Pulmonary artery endothelial cell (primary cell): ENCODE measurements around the gene PARD3. TPM values are rescaled to one million over a fixed set of nuclear protein-coding genes. Genes with fewer than 3 reads are reported as not detected.
"Not testable (repeated sequence)": the region's sequence is repeated elsewhere in the genome, so short reads cannot be mapped to it uniquely, and the experiment has no call there.

Source experiments
- DNase-seq: peaks from one replicate; pipeline ENCODE4 v3.0.0-alpha.2; 2011; ENCODE audit warnings: low read depth, low spot score
- total RNA-seq: library from RNA; depleted of rRNA; stranded (reverse); fragments of >200 nt; gene quantifications from 2 replicates; pipeline ENCODE4 v1.2.3, GENCODE V29; 2014

The PARD3 gene
- total RNA-seq, 1 donor from 2014 or later: 34.8 TPM

DNA sequence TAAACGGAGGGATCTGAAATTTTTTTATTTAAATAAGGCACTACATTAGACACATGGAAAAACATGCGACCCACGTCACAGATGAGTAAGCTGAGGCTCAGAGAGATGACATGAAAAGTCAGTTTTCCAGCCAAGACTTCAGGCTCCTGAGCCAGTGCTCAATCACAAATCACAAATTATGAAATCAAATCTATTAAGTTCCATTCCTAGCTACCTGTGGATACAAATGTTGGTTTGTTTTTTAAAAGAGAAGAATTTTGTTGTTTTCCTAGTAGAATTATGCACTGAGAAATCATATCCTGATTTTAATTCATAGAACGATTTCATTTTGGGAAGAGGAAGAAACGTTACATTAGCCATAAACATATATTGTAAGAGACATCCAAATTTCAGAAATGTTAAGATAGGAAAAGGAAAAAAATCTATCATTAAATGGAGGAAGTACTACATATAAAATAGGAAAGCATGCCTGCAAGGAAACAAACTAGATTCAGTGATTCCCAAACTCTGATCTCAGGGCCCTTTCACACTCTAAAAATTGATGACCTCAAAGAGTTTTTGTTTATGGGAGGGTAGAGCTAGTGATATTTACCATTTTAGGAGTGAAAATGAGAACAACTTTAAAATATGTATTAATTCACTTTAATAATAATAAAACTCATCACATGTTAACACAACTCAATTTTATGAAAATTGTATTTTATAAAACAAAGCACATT lies 340.4 kb downstream of the PARD3 start:
- no peak for DNase-seq

DNA sequence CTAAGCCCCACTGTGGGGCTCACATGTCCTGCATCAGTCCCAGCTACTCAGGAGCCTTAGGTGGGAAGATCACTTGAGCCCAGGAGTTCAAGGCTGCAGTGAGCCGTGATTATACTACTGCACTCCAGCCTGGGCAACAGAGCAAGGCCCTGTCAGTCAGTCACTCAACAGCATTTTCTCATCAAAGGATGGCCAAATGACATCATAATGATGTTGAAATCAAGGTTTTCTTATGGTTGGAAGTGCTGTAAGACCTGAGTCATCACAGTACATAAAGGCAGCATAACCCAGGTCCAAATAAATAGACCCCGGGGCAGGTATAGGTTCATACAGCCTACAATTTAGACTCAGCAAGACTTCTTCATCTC lies 341.1 kb downstream of the PARD3 start:
- DNase-seq: no peak

DNA sequence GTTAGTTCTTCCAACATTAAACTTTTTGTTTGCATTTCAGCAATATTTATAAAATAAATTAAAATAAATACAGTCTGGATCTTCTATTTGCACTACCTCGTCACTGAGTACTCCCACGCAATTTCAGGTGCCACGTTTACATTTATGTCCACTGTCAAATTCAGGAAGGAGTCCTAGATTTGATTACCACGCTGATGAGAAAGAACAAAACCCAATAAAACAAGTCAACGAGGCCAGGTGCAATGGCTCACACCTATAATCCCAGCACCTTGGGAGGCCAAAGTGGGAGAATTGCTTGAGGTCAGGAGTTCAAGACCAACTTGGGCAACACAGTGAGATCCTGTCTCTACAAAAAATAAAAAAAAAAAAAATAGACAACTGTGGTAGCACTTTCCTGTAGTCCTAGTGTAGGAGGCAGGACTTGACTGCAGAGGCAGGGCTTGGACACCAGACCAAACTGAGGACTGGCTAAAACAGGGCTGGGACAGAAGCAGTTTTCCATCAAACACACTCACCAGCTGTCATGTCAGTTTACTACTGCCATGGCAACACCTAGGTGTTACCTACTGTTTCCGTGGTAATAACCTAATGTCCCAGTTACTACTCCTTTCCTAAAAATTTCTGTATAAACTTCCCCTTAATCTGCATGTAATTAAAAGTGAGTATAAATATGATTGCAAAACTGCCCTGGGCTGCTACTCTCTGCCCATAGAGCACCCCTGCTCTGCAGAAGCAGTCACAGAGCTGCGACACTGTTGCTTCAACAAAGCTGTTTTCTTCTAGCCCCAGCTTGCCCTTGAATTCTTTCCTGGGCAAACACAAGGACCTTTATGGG lies 341.7 kb downstream of the PARD3 start:
- DNase-seq: no peak

DNA sequence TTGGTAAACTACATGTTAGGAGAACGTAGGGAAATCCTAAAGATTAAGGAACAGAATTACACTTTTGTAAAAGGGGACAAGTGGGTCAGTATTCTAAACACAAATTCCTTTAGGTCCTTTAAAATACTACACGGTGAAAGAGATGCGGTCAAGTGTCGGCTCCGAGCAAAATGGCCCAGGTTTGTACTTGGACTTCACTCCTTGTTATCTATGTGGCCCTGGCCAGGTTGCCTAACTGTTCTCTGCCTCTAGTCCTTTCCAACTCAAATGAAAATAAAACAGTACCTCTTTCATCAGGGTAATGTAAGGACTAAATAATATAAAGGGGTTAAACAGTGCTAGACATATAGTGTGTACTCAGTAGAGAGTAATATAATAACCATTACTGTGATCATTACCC lies 344.8 kb downstream of the PARD3 start:
- DNase-seq: no peak

DNA sequence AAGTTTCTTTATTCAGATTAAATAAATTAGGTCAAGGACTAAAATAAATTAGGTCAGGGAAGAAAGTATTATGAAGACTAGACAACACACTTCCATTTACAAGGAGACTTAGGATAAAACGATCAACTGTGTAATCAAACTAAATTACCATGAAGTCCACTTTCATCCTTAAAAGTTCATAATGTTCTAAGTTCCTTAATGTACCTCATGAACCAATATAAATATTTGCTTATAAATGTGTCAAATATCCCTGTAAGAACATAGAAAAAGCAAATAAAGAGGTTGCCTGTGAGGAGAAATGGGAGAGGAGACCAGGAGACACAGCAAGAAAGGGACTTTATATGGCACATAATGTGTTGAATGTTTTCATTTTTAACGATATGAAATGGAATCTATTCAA lies 345.6 kb downstream of the PARD3 start:
- no peak for DNase-seq

DNA sequence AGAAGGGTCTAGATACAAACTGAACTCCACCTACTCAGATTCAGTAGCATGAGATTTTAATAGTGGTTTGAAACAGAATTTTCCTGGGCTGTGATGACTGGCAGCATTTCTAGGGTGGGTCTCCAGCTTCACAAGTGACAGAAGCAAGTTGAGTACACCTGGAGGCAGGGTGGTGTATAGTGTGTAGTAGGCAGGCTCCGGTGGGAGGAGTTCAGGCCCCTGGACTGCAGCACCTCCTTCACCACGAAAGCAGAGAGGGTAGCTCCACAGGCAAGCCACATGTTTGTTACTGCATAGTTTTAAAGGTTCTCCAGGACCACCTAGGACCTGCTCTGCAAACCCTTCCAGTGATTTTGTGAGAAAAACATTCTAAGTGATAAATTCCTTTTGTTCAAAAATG lies 347.2 kb downstream of the PARD3 start:
- no peak for DNase-seq

DNA sequence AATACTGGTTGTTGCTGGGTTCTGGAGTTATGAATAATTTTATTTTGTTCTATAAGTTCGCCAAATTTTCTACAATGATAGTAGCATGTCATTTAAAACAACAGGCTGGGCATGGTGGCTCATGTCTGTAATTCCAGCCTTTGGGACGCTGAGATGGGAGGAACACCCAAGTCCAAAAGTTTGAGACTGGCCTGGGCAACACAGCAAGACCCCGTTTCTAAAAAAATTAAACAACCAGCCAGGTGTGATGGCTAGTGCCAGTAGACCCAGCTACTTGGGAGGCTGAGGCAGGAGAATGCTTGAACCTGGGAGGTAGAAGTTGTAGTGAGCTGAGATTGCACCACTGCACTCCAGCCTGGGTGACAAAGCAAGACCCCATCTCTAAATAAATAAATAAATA lies 347.7 kb downstream of the PARD3 start:
- DNase-seq: no peak

DNA sequence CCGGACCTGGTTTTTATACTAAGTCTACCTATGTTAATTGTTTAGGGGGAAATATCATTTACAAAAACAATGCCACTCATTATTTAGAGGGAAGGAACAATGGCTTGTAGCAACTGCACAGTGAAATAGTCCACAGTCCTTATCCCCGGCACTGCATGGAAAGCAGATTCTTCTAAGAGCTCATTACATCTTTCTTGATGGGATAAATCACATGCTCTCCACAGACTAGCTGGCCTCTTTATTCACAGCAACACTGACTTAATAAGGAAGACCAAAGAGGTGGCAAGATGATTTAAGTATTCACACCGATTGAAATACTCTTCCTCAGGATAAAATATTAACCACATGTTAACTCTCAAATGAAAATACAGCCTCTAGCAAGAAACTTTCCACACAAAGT lies 349.4 kb downstream of the PARD3 start:
- DNase-seq: no peak

DNA sequence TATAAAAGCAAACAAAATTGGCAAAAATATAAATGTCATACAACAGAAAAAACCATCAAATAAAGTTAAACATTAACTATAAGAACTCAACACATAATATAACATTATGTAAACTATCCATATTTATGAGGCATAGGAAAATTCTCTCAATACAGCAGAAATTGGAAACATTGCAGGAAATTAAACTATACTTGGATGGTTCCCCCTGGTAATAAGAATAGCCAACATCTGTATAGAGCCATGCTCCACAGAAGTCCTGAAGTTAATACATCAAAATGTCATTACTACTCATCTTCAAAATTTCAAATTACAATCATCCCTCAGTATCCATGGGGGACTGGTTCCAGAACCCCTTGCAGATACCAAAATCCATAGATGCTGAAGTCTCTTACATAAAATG lies 350.5 kb downstream of the PARD3 start:
- DNase-seq: no peak

DNA sequence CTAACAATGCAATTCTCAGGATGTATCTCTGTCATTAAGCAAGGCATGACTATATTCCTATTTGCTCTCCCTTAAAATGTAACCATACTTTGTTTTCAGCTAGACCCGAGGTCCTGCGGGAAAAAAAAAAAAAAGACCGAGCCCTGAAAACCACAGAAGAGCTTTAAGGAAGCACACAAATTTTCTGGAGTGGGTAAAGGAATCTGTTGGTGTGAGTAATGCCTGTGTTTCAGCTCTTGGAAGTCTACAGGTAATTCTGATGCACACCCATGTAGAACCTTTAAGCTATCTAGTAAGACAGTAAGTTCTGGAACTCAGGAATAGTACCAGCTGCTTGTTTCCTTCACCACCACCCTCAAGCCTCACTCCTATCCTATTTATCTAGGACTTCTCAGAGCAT lies 351.1 kb downstream of the PARD3 start:
- no peak for DNase-seq

DNA sequence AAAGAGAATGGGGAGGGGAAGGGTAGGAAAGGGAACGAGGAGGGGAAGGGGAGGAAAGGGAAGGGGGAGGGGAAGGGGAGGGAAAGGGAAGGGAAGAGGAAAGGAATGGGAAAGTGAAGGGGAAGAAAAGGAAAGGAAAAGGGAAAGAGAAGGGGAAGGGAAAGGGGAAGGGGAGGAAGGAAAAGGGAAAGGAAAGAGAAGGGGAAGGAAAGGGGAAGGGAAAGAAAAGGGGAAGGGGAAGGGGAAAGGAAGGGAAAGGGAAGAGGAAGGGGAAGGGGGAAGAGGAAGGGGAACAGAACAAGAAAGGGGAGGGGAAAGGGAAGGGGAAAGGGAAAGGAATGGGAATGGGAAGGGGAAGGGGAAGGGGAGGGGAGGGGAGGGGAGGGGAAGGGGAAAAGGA lies 352.1 kb downstream of the PARD3 start:
- DNase-seq: no peak

DNA sequence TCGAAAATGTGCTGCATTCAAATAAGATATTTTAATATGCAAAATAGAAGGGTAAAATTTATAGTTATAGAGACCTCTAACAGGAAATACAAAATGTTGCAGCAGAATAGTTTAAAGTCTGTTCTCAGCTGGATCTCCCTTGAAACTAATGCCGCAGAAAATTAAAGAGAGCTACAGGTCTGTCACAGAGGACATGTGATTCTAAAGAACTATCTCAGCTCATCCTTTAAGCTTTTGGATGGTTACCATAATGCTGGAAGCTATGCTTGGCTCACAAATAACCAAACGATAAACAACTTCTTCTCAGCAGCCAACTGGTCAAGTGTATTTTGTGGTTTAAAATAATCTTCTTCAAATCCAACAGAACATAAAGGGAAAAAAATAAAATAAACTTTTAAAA lies 353.0 kb downstream of the PARD3 start:
- DNase-seq: no peak

DNA sequence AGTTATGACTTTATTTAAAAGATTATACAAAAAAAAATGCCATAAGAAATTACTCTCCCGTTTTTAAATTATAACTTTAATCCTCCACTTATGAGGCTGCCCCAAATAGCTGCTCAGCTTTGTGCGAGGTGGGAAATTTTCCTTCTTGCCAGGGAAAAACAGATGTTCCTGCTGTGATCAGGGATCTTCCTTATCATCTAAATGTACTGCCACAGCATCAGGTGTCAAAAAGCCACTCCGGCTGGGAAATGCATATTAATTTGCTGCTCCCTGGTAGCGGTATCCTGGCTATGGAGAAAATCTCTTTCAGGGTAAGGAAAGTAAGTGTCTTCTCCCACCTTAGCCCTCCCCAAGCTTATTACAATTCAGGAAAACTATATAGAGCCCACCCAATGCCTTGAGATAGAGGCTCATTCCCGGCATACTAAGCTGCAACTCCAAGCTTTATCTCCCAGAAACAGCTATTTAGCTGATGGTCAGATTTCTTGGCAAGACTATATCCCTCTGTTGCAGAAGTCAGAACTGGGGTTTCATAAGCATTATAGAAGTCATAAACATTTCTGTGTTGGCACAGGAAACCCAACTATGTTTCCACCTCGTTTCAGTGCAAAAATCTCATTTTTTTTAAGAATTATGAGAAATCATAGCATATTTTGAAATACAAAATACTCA lies 360.4 kb downstream of the PARD3 start:
- no peak for DNase-seq

DNA sequence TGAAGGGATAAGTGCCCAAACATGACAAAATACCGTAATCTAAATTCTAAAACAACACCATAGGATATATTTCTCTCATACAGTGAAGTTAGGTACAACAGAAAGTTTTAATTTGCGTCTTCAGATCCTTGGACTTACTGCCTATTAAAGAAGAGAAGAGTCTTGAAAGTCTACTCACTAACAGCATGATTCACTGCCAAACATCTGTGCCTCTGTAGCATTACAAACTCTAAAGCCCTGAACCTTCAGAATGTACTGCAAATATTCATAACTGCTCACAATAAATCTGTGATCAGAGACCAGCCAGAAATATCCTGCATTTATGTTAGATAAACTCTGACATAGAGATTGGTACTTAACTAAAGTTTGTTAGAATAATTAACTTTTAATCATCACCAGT lies 365.3 kb downstream of the PARD3 start:
- no peak for DNase-seq

DNA sequence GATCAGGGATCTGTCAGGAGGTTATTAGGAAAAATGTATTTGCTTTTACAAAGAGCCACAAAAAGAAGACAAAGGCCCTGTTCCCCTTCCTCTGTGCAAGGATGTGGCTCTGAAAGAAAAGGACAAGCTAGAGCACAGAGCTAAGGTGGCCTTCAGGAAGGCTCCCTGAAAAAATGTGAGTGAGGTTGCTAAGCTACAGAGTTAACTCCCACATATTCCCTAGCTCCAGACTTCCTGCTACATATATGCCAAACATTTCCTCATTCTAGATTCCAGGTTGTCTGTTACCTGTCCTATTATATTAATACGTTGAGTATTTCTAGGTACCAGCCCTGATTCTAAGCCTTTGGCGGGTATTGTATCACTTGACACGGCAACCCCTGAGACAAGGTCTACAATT lies 369.0 kb downstream of the PARD3 start:
- no peak for DNase-seq

DNA sequence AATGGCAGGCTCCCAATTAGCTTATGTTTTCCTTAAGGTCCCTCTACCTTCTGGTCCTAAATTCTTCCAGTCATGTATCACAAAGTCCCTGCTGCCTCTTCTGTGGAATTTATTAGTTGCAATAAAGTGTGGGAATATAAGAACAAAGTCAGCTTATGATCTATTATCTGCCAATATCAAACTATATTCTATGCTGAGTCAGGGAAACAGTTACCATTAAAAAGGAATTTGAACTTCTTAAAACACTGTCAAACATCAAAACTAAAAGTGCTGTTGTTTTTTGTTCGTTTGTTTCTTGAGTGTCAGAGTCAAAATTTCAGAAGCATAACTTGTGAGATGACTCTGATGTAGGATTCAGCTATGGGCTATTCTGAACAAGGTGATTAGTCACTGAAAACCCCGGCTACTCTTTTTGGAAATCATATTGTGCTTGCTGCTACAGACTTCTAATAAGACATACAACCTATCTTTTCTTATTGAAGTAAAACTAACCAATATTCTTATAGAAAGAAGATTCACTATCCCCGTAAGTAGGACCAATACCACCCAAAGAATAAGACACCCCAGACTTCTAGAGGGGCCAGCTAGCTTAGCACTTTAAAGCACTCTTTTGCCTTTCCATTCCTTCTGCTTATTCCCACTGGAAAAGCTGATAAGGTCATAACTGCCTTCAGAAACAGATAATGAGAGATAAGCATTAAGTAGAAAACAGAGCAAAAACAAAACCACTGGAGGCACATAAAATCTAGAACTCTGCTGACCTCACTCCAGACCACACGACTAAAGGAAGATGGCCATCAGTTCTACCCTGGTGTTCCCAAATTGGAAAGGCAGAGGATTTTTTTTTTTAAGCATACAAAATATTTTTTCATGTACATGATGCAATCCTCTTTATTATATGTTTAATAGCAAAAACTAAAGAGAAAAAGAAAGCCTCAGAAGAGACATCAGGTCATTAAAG lies 370.6 kb downstream of the PARD3 start:
- DNase-seq: no peak

DNA sequence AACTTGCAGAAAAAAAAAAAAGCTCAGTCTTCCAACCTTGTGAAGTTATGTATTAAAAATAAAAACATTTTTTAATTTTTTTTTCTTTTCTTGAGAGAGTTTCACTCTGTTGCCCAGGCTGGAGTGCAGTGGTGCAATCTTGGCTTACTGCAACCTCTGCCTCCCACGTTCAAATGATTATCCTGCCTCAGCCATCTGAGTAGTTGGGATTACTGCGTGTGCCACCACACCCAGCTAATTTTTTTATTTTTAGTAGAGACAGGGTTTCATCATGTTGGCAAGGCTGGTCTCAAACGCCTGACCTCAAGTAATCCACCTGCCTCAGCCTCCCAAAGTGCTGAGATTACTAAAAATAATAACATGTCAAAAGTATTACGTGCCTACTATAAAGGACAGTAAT lies 375.7 kb downstream of the PARD3 start:
- not testable (repeated sequence) for DNase-seq

DNA sequence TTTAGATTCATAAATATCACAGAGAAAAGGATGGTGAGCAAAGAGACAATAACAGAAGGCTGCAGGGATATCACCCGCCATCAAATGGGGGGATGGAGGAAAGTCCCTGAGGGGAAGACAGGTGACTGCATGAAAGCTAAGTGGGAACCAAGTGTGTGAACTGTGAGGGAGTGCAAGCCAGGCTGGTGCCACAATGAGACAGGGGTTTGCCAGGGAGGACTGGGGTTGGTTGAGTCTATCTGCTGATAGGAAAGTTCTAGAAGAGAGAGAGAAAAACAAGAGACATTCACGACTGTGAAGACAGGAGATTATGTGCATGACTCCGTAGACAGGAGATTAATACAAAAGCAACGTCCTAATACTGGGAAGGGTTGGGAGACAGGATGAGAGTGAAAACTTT lies 376.4 kb downstream of the PARD3 start:
- DNase-seq: no peak

DNA sequence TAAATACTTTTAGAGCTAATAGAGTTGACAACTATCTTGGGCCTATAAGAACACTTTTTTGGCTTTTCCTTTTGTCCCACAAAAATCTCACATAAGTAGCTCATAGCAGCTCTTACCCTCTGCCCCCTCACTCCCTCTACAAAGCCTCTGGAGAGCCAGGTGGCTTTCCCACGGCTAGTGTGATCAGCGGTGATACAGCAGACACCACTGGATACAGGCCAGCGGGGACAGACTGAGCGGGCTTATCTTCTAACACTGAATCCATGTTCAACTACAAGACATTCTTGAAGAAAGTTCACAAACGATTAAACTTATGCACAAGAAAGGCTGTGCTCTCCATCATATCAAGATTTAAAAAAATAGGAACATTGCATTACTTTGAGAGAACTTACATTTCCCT lies 377.2 kb downstream of the PARD3 start:
- DNase-seq: no peak

DNA sequence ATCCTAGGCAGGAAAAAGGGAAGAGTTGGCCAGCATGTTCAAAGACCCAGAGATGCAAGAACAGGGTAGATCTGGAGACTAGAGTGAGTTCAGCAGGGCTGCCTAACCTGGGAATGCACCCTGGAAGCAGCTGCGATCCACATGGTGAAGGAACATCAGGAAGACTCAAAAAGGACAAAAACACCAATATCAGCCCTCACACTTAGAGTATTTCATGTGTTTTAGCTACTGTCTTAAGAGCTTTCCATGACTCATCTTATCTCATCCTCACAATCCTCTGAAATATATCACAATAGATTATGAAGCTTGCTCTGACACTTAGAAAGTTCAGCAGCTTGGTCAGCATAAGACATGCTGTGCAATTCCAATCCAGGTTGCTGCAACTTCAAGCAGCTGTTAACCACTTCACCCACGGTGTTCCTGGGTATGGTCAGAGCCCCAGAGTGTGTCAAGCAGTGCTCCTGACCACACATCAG lies 380.9 kb downstream of the PARD3 start:
- no peak for DNase-seq
